Caco-2 (cell line): ENCODE data around the gene HRH2. TPM values are rescaled to one million over a fixed set of nuclear protein-coding genes. Genes with fewer than 3 reads are reported as not detected.

Experiments used
- BruUV-seq: library from RNA; stranded (reverse); fragments of 400-500 nt; replicated peaks from 2 replicates; lab custom pipeline; 2021; lab: Mats Ljungman, UMichigan
- CTCF ChIA-PET: fragments of 300-600 bp; sonication (Branson Sonifier 250); formaldehyde crosslinking; loops from one replicate; lab custom pipeline; 2022; ENCODE audit warnings: antibody characterized with exemption; lab: Charles Lee
- POLR2A ChIA-PET: fragments of 300-600 bp; sonication (Branson Sonifier 250); formaldehyde crosslinking; loops from one replicate; lab custom pipeline; 2022; ENCODE audit warnings: antibody characterized with exemption; lab: Charles Lee
- DNase-seq, 2 experiments: peaks; one replicate each; pipeline versions ENCODE4 v3.0.0 to v3.0.0-alpha.2; 2020 to 2022
- H3K27me3 ChIP-seq: replicated peaks from 2 replicates; pipeline ENCODE4 v1.6.0; 2011; ENCODE audit warnings: low read length; ENCODE audit not compliant: control insufficient read depth, insufficient read depth
- H3K36me3 ChIP-seq: 2 replicates; pipeline ENCODE4 v1.5.1; 2011; ENCODE audit warnings: low read length; ENCODE audit not compliant: control insufficient read depth, insufficient read depth
- H3K4me1 ChIP-seq: fragments of 250-450 bp; sonication (Bioruptor Pico); 2 replicates; pipeline ENCODE4 v1.5.1; 2020; ENCODE audit warnings: mild to moderate bottlenecking
- H3K4me3 ChIP-seq: 2 replicates; pipeline ENCODE4 v1.5.1; 2011; ENCODE audit warnings: low read depth, mild to moderate bottlenecking, control low read depth, low read length
- H3K9me3 ChIP-seq: fragments of 250-450 bp; sonication (Bioruptor Pico); 2 replicates; pipeline ENCODE4 v1.5.1; 2020; ENCODE audit warnings: mild to moderate bottlenecking, moderate library complexity
- H3K27ac Mint-ChIP-seq: one replicate; pipeline ENCODE4 v1.8.0; 2022; ENCODE audit warnings: mixed read lengths; ENCODE audit not compliant: unreplicated experiment
- H3K27me3 Mint-ChIP-seq: one replicate; pipeline ENCODE4 v1.8.0; 2022; ENCODE audit warnings: mixed read lengths; ENCODE audit not compliant: insufficient read depth, unreplicated experiment
- H3K36me3 Mint-ChIP-seq: one replicate; pipeline ENCODE4 v1.8.0; 2022; ENCODE audit warnings: mild to moderate bottlenecking, mixed read lengths; ENCODE audit not compliant: insufficient read depth, unreplicated experiment
- H3K4me1 Mint-ChIP-seq: one replicate; pipeline ENCODE4 v1.8.0; 2022; ENCODE audit warnings: low read depth, mixed read lengths; ENCODE audit not compliant: unreplicated experiment
- H3K4me3 Mint-ChIP-seq: one replicate; pipeline ENCODE4 v1.8.0; 2022; ENCODE audit warnings: mild to moderate bottlenecking, moderate library complexity, mixed read lengths; ENCODE audit not compliant: unreplicated experiment
- H3K9me3 Mint-ChIP-seq: one replicate; pipeline ENCODE4 v1.8.0; 2022; ENCODE audit warnings: mixed read lengths; ENCODE audit not compliant: unreplicated experiment
- CTCF ChIP-seq, 2 experiments: fragments of 200-600 bp in 1 of 2; IDR thresholded peaks; 1 replicate in 1 of 2; 2 replicates in 1 of 2; pipeline versions ENCODE4 v1.5.1 to v1.8.0; 2011 to 2022; ENCODE audit warnings: antibody characterized with exemption in 1 of 2, control low read depth in 1 of 2, inconsistent platforms in 1 of 2, low read depth in 1 of 2, low read length in 1 of 2, mild to moderate bottlenecking in 1 of 2, moderate library complexity in 1 of 2; ENCODE audit not compliant: insufficient read depth in 1 of 2, severe bottlenecking in 1 of 2, unreplicated experiment in 1 of 2
- intact Hi-C: fragments of 100-400 bp; cut with micrococcal nuclease; formaldehyde crosslinking; loops from one replicate; pipeline ENCODE4 v1.10.0; 2022; ENCODE audit not compliant: unreplicated experiment
- total RNA-seq: library from RNA; stranded (reverse); gene quantifications from 2 replicates; pipeline ENCODE4 v1.2.3, GENCODE V29; 2022

HRH2 gene
- total RNA-seq, 1 experiment from 2014 or later: not detected

- intact Hi-C loops: no loop called here
- CTCF ChIA-PET: no interaction called here
- H3K9me3 ChIP-seq: no peaks in the 10 kb centered on the region
- TF ChIP-seq CTCF (IDR thresholded peaks at IDR 0.05; ENCODE audit: insufficient read depth in 1 of 2, low read depth in 1 of 2, low read length in 1 of 2, severe bottlenecking in 1 of 2, unreplicated experiment in 1 of 2): no peak
- BruUV-seq: no TSS peak
- H3K4me3 Mint-ChIP-seq: no peak overlapping the region
- no peak overlapping the region for H3K27ac Mint-ChIP-seq
- H3K27me3 Mint-ChIP-seq: peaks cover 5% of the 10 kb centered on the region
- no peaks in the 10 kb centered on the region for H3K36me3 ChIP-seq
- H3K36me3 Mint-ChIP-seq: no peaks in the 10 kb centered on the region
- POLR2A ChIA-PET: no interaction called here
- no peaks in the 10 kb centered on the region for H3K4me1 Mint-ChIP-seq
- H3K4me1 ChIP-seq: no peaks in the 10 kb centered on the region
- no peaks in the 10 kb centered on the region; the same call in 1 of the 2 replicates for H3K27me3 ChIP-seq
- DNase-seq: no peak
- H3K9me3 Mint-ChIP-seq: no peaks in the 10 kb centered on the region
- no peak overlapping the region for H3K4me3 ChIP-seq
Measured at GRCh38 chr5:175690025-175690424, 32.2 kb downstream of the HRH2 start.

GRCh38 chr5:175690586-175690985, 32.7 kb downstream of the HRH2 start:
- intact Hi-C loops: no loop called here
- no peak for TF ChIP-seq CTCF (IDR thresholded peaks at IDR 0.05; ENCODE audit: insufficient read depth in 1 of 2, low read depth in 1 of 2, low read length in 1 of 2, severe bottlenecking in 1 of 2, unreplicated experiment in 1 of 2)
- H3K27me3 Mint-ChIP-seq: peaks cover 5% of the 10 kb centered on the region
- Histone ChIP-seq H3K4me3 (no peak overlapping the region), H3K9me3 (no peaks in the 10 kb centered on the region), H3K36me3 (no peaks in the 10 kb centered on the region), H3K4me1 (no peaks in the 10 kb centered on the region), H3K27me3 (no peaks in the 10 kb centered on the region; the same call in 1 of the 2 replicates)
- no peak for DNase-seq
- no peak overlapping the region for H3K4me3 Mint-ChIP-seq
- no peak overlapping the region for H3K27ac Mint-ChIP-seq
- H3K36me3 Mint-ChIP-seq: no peaks in the 10 kb centered on the region
- POLR2A ChIA-PET: no interaction called here
- no peaks in the 10 kb centered on the region for H3K9me3 Mint-ChIP-seq
- H3K4me1 Mint-ChIP-seq: no peaks in the 10 kb centered on the region
- BruUV-seq: no TSS peak
- CTCF ChIA-PET: interaction anchor here (1.1 kb wide), 1 partner anchor 28 kb away, joined by 4 read pairs; no protein-coding TSS in a partner anchor

- no TSS peak for BruUV-seq
Measured at GRCh38 chr5:175691761-175692160, 33.9 kb downstream of the HRH2 start.

More at GRCh38 chr5:175691761-175692160, 33.9 kb downstream of the HRH2 start:
- H3K9me3 ChIP-seq: no peaks in the 10 kb centered on the region
- H3K27me3 ChIP-seq: no peaks in the 10 kb centered on the region
- Mint-ChIP-seq H3K27me3 (peaks cover 5% of the 10 kb centered on the region), H3K4me3 (no peak overlapping the region), H3K9me3 (no peaks in the 10 kb centered on the region), H3K4me1 (no peaks in the 10 kb centered on the region), H3K27ac (no peak overlapping the region), H3K36me3 (no peaks in the 10 kb centered on the region)
- POLR2A ChIA-PET: no interaction called here
- TF ChIP-seq CTCF (IDR thresholded peaks at IDR 0.05; ENCODE audit: insufficient read depth in 1 of 2, low read depth in 1 of 2, low read length in 1 of 2, severe bottlenecking in 1 of 2, unreplicated experiment in 1 of 2): no peak
- DNase-seq: no peak
- no peaks in the 10 kb centered on the region for H3K36me3 ChIP-seq
- CTCF ChIA-PET: no interaction called here
- intact Hi-C loops: no loop called here
- 0 out of 2 replicates have a peak, but pooled peaks cover 4% of the 10 kb centered on the region for H3K4me1 ChIP-seq
- H3K4me3 ChIP-seq: no peak overlapping the region
